CD4-positive, CD25-positive, alpha-beta regulatory T cell (primary cell): ENCODE results near the gene SWAP70. TPM values are rescaled to one million over a fixed set of nuclear protein-coding genes. Genes with fewer than 3 reads are reported as not detected.
A peak's percentile ranks its signal among the peaks of the same experiment; 100 is the strongest.
"Not testable (repeated sequence)": the region's sequence is repeated elsewhere in the genome, so short reads cannot be mapped to it uniquely, and the experiment has no call there.

Source experiments
- ATAC-seq, 2 donors: fragments of 150-1000 bp; cut with Tn5 transposase; one replicate each; pipeline ENCODE4 v1.10.0; 2021; ENCODE audit warnings: low read depth in 2 of 2, moderate number of reproducible peaks in 2 of 2, moderate library complexity in 1 of 2
- DNase-seq, 3 donors: peaks; one replicate each; pipeline versions ENCODE4 v3.0.0 to v3.0.0-alpha.2; 2012 to 2022; ENCODE audit warnings: mixed read lengths in 1 of 3
- H3K27ac ChIP-seq: one replicate; pipeline ENCODE4 v1.7.0; 2013; ENCODE audit warnings: mild to moderate bottlenecking, low read length; ENCODE audit not compliant: insufficient read depth, poor library complexity, severe bottlenecking
- H3K27me3 ChIP-seq: one replicate; pipeline ENCODE4 v1.7.0; 2013; ENCODE audit warnings: low read length; ENCODE audit not compliant: control insufficient read depth, insufficient read depth
- H3K36me3 ChIP-seq: one replicate; pipeline ENCODE4 v1.7.0; 2013; ENCODE audit warnings: mild to moderate bottlenecking, low read length, moderate library complexity; ENCODE audit not compliant: control insufficient read depth, insufficient read depth
- H3K4me1 ChIP-seq: 2 replicates; pipeline ENCODE4 v1.7.0; 2013; ENCODE audit warnings: mild to moderate bottlenecking, low read length; ENCODE audit not compliant: insufficient read depth, control insufficient read depth, poor library complexity, severe bottlenecking
- H3K4me3 ChIP-seq: one replicate; pipeline ENCODE4 v1.7.0; 2013; ENCODE audit warnings: low read depth, mild to moderate bottlenecking, low read length, moderate library complexity
- H3K9me3 ChIP-seq, 2 experiments: 1 replicate in 1 of 2; 2 replicates in 1 of 2; pipeline ENCODE4 v1.7.0; 2013; ENCODE audit warnings: low read length in 2 of 2, mild to moderate bottlenecking in 1 of 2, moderate library complexity in 1 of 2; ENCODE audit not compliant: control insufficient read depth in 2 of 2
- H3K27ac Mint-ChIP-seq, 3 donors: one replicate each; pipeline ENCODE4 v1.8.0; 2020 to 2022; ENCODE audit warnings: mild to moderate bottlenecking in 3 of 3, mixed read lengths in 3 of 3, moderate library complexity in 2 of 3
- H3K27me3 Mint-ChIP-seq: one replicate; pipeline ENCODE4 v1.8.0; 2022; ENCODE audit warnings: mild to moderate bottlenecking, mixed read lengths
- H3K36me3 Mint-ChIP-seq: one replicate; pipeline ENCODE4 v1.8.0; 2020; ENCODE audit warnings: mixed read lengths
- H3K4me1 Mint-ChIP-seq, 4 donors: one replicate each; pipeline ENCODE4 v1.8.0; 2020 to 2022; ENCODE audit warnings: mixed read lengths in 4 of 4, mild to moderate bottlenecking in 1 of 4
- H3K4me3 Mint-ChIP-seq, 4 donors: one replicate each; pipeline ENCODE4 v1.8.0; 2020 to 2022; ENCODE audit warnings: mild to moderate bottlenecking in 4 of 4, mixed read lengths in 4 of 4, moderate library complexity in 3 of 4
- H3K9me3 Mint-ChIP-seq, 7 donors: one replicate each; pipeline ENCODE4 v1.8.0; 2020 to 2022; ENCODE audit warnings: mixed read lengths in 7 of 7, mild to moderate bottlenecking in 3 of 7, moderate library complexity in 2 of 7
- polyA plus RNA-seq, 4 donors: library from polyadenylated mRNA; unstranded; fragments of 300-500 nt; fragmentation: Illumina TruSeq; gene quantifications; one replicate each; pipeline ENCODE4 v1.2.3, GENCODE V29; 2021
- total RNA-seq: library from RNA; stranded (reverse); gene quantifications from one replicate; pipeline ENCODE4 v1.2.3, GENCODE V29; 2022

Gene SWAP70
- total and polyA plus RNA-seq, 5 donors from 2014 or later = 6.1 to 16.3 (median 13.2) TPM

- Histone ChIP-seq H3K9me3 (peaks cover 0 to 7% of the 10 kb centered on the region in 2 experiments), H3K4me3 (no peak overlapping the region), H3K27ac (no peak overlapping the region), H3K36me3 (peaks cover 35% of the 10 kb centered on the region), H3K27me3 (no peaks in the 10 kb centered on the region), H3K4me1 (no peaks in the 10 kb centered on the region)
- peaks cover 0 to 17% (median 2%) of the 10 kb centered on the region in 7 donors for H3K9me3 Mint-ChIP-seq
- no peak for ATAC-seq
- H3K27me3 Mint-ChIP-seq = no peaks in the 10 kb centered on the region
- peaks cover 44% of the 10 kb centered on the region for H3K36me3 Mint-ChIP-seq
- no peak overlapping the region for H3K4me3 Mint-ChIP-seq
- H3K27ac Mint-ChIP-seq = peak overlapping the region in 1 of 3 donors; percentile 30
- peaks cover 0 to 4% (median 1%) of the 10 kb centered on the region in 4 donors for H3K4me1 Mint-ChIP-seq
- DNase-seq = no peak
Measured at GRCh38 chr11:9738707-9739106, 74.8 kb downstream of the SWAP70 start.

- H3K9me3 Mint-ChIP-seq = peaks cover 0 to 17% (median 2%) of the 10 kb centered on the region in 7 donors
- H3K27ac ChIP-seq = no peak overlapping the region
- H3K27me3 ChIP-seq = no peaks in the 10 kb centered on the region
- peak overlapping the region in 1 of 3 donors; percentile 30 for H3K27ac Mint-ChIP-seq
- no peak overlapping the region for H3K4me3 ChIP-seq
- H3K36me3 Mint-ChIP-seq = peaks cover 44% of the 10 kb centered on the region
- H3K9me3 ChIP-seq = peaks cover 0 to 7% of the 10 kb centered on the region in 2 experiments
- peak in 1 of 2 donors; percentile 28 for ATAC-seq
- peaks cover 0 to 4% (median 1%) of the 10 kb centered on the region in 4 donors for H3K4me1 Mint-ChIP-seq
- peak in 1 of 3 donors; percentile 57 for DNase-seq
- H3K27me3 Mint-ChIP-seq = no peaks in the 10 kb centered on the region
- H3K36me3 ChIP-seq = peaks cover 30% of the 10 kb centered on the region
- no peaks in the 10 kb centered on the region for H3K4me1 ChIP-seq
- H3K4me3 Mint-ChIP-seq = no peak overlapping the region
Measured at GRCh38 chr11:9739123-9739900, 75.4 kb downstream of the SWAP70 start.

- H3K36me3 Mint-ChIP-seq = peaks cover 40% of the 10 kb centered on the region
- H3K4me1 Mint-ChIP-seq = peaks cover 0 to 7% (median 1%) of the 10 kb centered on the region in 4 donors
- no peak for ATAC-seq
- no peak overlapping the region for H3K4me3 ChIP-seq
- H3K27ac Mint-ChIP-seq = peak overlapping the region in 2 of 3 donors; percentile 30 to 33
- peaks cover 0 to 14% (median 2%) of the 10 kb centered on the region in 7 donors for H3K9me3 Mint-ChIP-seq
- no peak overlapping the region for H3K4me3 Mint-ChIP-seq
- H3K27me3 ChIP-seq = no peaks in the 10 kb centered on the region
- peaks cover 30% of the 10 kb centered on the region for H3K36me3 ChIP-seq
- H3K27me3 Mint-ChIP-seq = no peaks in the 10 kb centered on the region
- no peak overlapping the region for H3K27ac ChIP-seq
- no peaks in the 10 kb centered on the region for H3K4me1 ChIP-seq
- no peak for DNase-seq
- peaks cover 0 to 6% of the 10 kb centered on the region in 2 experiments for H3K9me3 ChIP-seq
Measured at GRCh38 chr11:9740202-9740883, 76.5 kb downstream of the SWAP70 start.

GRCh38 chr11:9741260-9741659 lies 77.4 kb downstream of the SWAP70 start:
- peaks cover 30% of the 10 kb centered on the region for H3K36me3 Mint-ChIP-seq
- H3K4me3 Mint-ChIP-seq = no peak overlapping the region
- H3K4me1 Mint-ChIP-seq = peaks cover 0 to 7% (median 1%) of the 10 kb centered on the region in 4 donors
- Histone ChIP-seq H3K36me3 (peaks cover 23% of the 10 kb centered on the region), H3K27me3 (no peaks in the 10 kb centered on the region), H3K4me1 (no peaks in the 10 kb centered on the region), H3K27ac (no peak overlapping the region), H3K9me3 (no peaks in the 10 kb centered on the region), H3K4me3 (no peak overlapping the region)
- ATAC-seq (no peak), DNase-seq (no peak)
- no peak overlapping the region for H3K27ac Mint-ChIP-seq
- no peaks in the 10 kb centered on the region for H3K27me3 Mint-ChIP-seq
- peaks cover 0 to 5% (median 2%) of the 10 kb centered on the region in 7 donors for H3K9me3 Mint-ChIP-seq

- H3K27me3 Mint-ChIP-seq, H3K27ac Mint-ChIP-seq, DNase-seq, H3K27ac ChIP-seq, ATAC-seq, H3K9me3 ChIP-seq, H3K4me3 Mint-ChIP-seq, H3K27me3 ChIP-seq, H3K4me3 ChIP-seq, H3K4me1 ChIP-seq, H3K9me3 Mint-ChIP-seq: not testable (repeated sequence)
- H3K36me3 ChIP-seq = peaks cover 15% of the 10 kb centered on the region
- peaks cover 0 to 11% (median 5%) of the 10 kb centered on the region in 4 donors for H3K4me1 Mint-ChIP-seq
- H3K36me3 Mint-ChIP-seq = peaks cover 19% of the 10 kb centered on the region
Measured at GRCh38 chr11:9743512-9743911, 79.6 kb downstream of the SWAP70 start.

GRCh38 chr11:9745411-9746211 lies 81.7 kb downstream of the SWAP70 start:
- no peaks in the 10 kb centered on the region for H3K9me3 Mint-ChIP-seq
- H3K9me3 ChIP-seq = no peaks in the 10 kb centered on the region
- H3K4me1 ChIP-seq = peaks cover 6% of the 10 kb centered on the region
- ATAC-seq (no peak), DNase-seq (no peak)
- no peak overlapping the region for H3K27ac ChIP-seq
- H3K36me3 ChIP-seq = peaks cover 7% of the 10 kb centered on the region
- no peak overlapping the region for H3K4me3 ChIP-seq
- no peaks in the 10 kb centered on the region for H3K27me3 ChIP-seq
- no peaks in the 10 kb centered on the region for H3K27me3 Mint-ChIP-seq
- peak overlapping the region in 1 of 3 donors; percentile 2 for H3K27ac Mint-ChIP-seq
- peaks cover 9% of the 10 kb centered on the region for H3K36me3 Mint-ChIP-seq
- no peak overlapping the region for H3K4me3 Mint-ChIP-seq
- peaks cover 0 to 9% (median 7%) of the 10 kb centered on the region in 4 donors for H3K4me1 Mint-ChIP-seq

- Histone ChIP-seq H3K4me3 (no peak overlapping the region), H3K4me1 (peaks cover 6% of the 10 kb centered on the region), H3K36me3 (peaks cover 2% of the 10 kb centered on the region), H3K9me3 (no peaks in the 10 kb centered on the region), H3K27me3 (no peaks in the 10 kb centered on the region), H3K27ac (no peak overlapping the region)
- DNase-seq = no peak
- Mint-ChIP-seq H3K36me3 (peaks cover 7% of the 10 kb centered on the region), H3K4me1 (peaks cover 0 to 9% (median 7%) of the 10 kb centered on the region in 4 donors), H3K27me3 (no peaks in the 10 kb centered on the region), H3K4me3 (no peak overlapping the region), H3K9me3 (no peaks in the 10 kb centered on the region), H3K27ac (no peak overlapping the region)
- no peak for ATAC-seq
Measured at GRCh38 chr11:9747229-9747628, 83.4 kb downstream of the SWAP70 start.
